ENCODE results near the gene EGR4. TPM values are rescaled to one million over a fixed set of nuclear protein-coding genes. Genes with fewer than 3 reads are reported as not detected.

EGR4 gene
- total and polyA plus RNA-seq, 5 donors from 2014 or later = 0.69 TPM; not detected in 4

DNA sequence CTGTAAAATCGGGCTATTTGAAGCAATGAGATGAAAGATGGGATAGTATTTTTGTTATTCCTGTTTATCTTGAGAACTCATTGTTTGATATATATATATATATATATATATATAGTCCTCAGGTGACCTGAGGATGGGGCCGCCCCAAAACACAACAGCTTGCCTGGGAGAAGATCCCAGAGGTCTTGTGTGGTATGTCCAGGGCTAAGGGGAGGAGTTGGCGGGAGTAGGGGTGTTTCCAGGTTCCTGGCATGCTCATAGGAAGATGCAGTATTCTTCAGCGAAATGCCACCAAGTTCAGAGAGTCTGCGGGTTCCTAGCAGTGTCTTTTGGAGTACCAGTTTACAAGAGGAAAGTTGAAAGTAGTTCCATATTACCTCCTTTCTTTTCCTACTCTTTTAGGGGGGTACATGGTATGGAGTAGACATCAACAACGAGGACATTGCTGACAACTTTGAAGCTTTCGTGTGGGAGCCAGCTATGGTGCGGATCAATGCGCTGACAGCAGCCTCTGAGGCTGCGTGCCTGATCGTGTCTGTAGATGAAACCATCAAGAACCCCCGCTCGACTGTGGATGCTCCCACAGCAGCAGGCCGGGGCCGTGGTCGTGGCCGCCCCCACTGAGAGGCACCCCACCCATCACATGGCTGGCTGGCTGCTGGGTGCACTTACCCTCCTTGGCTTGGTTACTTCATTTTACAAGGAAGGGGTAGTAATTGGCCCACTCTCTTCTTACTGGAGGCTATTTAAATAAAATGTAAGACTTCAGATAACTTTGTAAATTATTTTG, 40.9 kb downstream of the EGR4 start:
- peaks cover 22% of the 10 kb centered on the region for H3K36me3 Mint-ChIP-seq
- H3K27ac ChIP-seq (ENCODE audit: insufficient read depth, low read length, poor library complexity, severe bottlenecking) = no peak overlapping the region
- H3K27me3 Mint-ChIP-seq = no peaks in the 10 kb centered on the region
- no peak overlapping the region for H3K4me3 ChIP-seq (ENCODE audit: low read depth, low read length)
- no peak overlapping the region for H3K4me3 Mint-ChIP-seq
- no peaks in the 10 kb centered on the region for H3K27me3 ChIP-seq (ENCODE audit: control insufficient read depth, insufficient read depth, low read length)
- ATAC-seq (ENCODE audit: low read depth in 2 of 2) = no peak
- no peaks in the 10 kb centered on the region for H3K9me3 Mint-ChIP-seq
- peaks cover 67% of the 10 kb centered on the region for H3K36me3 ChIP-seq (ENCODE audit: control insufficient read depth, insufficient read depth, low read length)
- DNase-seq = no peak
- H3K27ac Mint-ChIP-seq = no peak overlapping the region
- no peaks in the 10 kb centered on the region for H3K9me3 ChIP-seq (ENCODE audit: control insufficient read depth in 2 of 2, low read length in 2 of 2)
- peaks cover 0 to 4% (median 0%) of the 10 kb centered on the region in 4 donors for H3K4me1 Mint-ChIP-seq
- H3K4me1 ChIP-seq (ENCODE audit: control insufficient read depth, insufficient read depth, low read length, poor library complexity, severe bottlenecking) = no peaks in the 10 kb centered on the region

- Mint-ChIP-seq H3K36me3 (peaks cover 33% of the 10 kb centered on the region), H3K27me3 (no peaks in the 10 kb centered on the region), H3K4me1 (peaks cover 0 to 4% (median 0%) of the 10 kb centered on the region in 4 donors), H3K9me3 (no peaks in the 10 kb centered on the region), H3K4me3 (no peak overlapping the region), H3K27ac (no peak overlapping the region)
- Histone ChIP-seq H3K36me3 (ENCODE audit: control insufficient read depth, insufficient read depth, low read length) (peaks cover 80% of the 10 kb centered on the region), H3K4me1 (ENCODE audit: control insufficient read depth, insufficient read depth, low read length, poor library complexity, severe bottlenecking) (no peaks in the 10 kb centered on the region), H3K9me3 (ENCODE audit: control insufficient read depth in 2 of 2, low read length in 2 of 2) (no peaks in the 10 kb centered on the region), H3K27ac (ENCODE audit: insufficient read depth, low read length, poor library complexity, severe bottlenecking) (no peak overlapping the region), H3K4me3 (ENCODE audit: low read depth, low read length) (no peak overlapping the region), H3K27me3 (ENCODE audit: control insufficient read depth, insufficient read depth, low read length) (no peaks in the 10 kb centered on the region)
- ATAC-seq (ENCODE audit: low read depth in 2 of 2) (no peak), DNase-seq (no peak)
These were observed 42.2 kb downstream of the EGR4 start for GRCh38 chr2:73250872-73251846.

GRCh38 chr2:73249636-73250035, 43.7 kb downstream of the EGR4 start:
- Mint-ChIP-seq H3K36me3 (peaks cover 40% of the 10 kb centered on the region), H3K4me1 (peaks cover 0 to 10% (median under 1%) of the 10 kb centered on the region in 4 donors), H3K9me3 (no peaks in the 10 kb centered on the region), H3K27me3 (no peaks in the 10 kb centered on the region), H3K4me3 (no peak overlapping the region), H3K27ac (no peak overlapping the region)
- Histone ChIP-seq H3K9me3 (ENCODE audit: control insufficient read depth in 2 of 2, low read length in 2 of 2) (no peaks in the 10 kb centered on the region), H3K4me1 (ENCODE audit: control insufficient read depth, insufficient read depth, low read length, poor library complexity, severe bottlenecking) (no peaks in the 10 kb centered on the region), H3K36me3 (ENCODE audit: control insufficient read depth, insufficient read depth, low read length) (peaks cover 95% of the 10 kb centered on the region), H3K27ac (ENCODE audit: insufficient read depth, low read length, poor library complexity, severe bottlenecking) (no peak overlapping the region), H3K4me3 (ENCODE audit: low read depth, low read length) (no peak overlapping the region), H3K27me3 (ENCODE audit: control insufficient read depth, insufficient read depth, low read length) (no peaks in the 10 kb centered on the region)
- DNase-seq (no peak), ATAC-seq (ENCODE audit: low read depth in 2 of 2) (no peak)

DNA sequence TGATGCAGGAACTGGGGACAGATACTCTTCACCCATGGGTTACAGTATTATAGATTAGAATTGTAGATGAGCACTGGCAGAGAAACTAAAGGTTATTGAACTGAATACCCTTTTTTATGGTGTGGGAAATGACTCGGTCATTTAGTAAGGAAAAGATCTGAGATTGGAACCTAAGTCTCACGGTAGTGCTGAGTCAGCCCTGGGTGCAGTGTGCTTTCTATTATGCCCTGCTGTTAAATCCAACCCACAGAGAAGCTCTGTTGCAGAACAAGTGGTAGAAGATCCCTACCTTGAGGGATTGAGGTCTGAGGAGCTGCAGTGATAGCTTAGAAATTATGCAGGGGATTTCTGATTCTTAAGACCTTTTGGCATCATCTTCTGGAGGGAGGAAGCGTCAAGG, 46.5 kb downstream of the EGR4 start:
- no peak overlapping the region for H3K27ac Mint-ChIP-seq

DNA sequence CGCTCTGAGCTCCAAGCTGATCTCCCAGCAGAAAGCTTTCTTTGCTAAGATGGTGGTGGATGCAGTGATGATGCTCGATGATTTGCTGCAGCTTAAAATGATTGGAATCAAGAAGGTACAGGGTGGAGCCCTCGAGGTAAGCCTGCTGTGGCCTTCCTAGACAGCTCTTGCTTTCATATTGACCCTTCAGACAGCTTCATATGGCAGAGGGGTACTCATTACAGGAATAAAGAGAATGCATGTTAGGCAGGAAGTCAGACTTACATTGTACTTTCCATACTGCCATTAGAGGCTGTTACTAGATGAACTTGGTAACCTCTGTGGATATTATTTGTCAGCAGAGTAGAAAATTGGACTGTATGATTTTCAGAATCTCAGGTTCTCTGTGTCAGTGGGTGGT, 48.8 kb downstream of the EGR4 start:
- no peaks in the 10 kb centered on the region for H3K4me1 ChIP-seq (ENCODE audit: control insufficient read depth, insufficient read depth, low read length, poor library complexity, severe bottlenecking)
- ATAC-seq (ENCODE audit: low read depth in 2 of 2) (no peak), DNase-seq (no peak)
- no peaks in the 10 kb centered on the region for H3K9me3 Mint-ChIP-seq
- no peak overlapping the region for H3K4me3 Mint-ChIP-seq
- no peaks in the 10 kb centered on the region for H3K27me3 Mint-ChIP-seq
- no peak overlapping the region for H3K4me3 ChIP-seq (ENCODE audit: low read depth, low read length)
- peaks cover 1 to 10% (median 7%) of the 10 kb centered on the region in 4 donors for H3K4me1 Mint-ChIP-seq
- no peaks in the 10 kb centered on the region for H3K27me3 ChIP-seq (ENCODE audit: control insufficient read depth, insufficient read depth, low read length)
- peaks cover 89% of the 10 kb centered on the region for H3K36me3 ChIP-seq (ENCODE audit: control insufficient read depth, insufficient read depth, low read length)
- peaks cover 30% of the 10 kb centered on the region for H3K36me3 Mint-ChIP-seq
- no peak overlapping the region for H3K27ac ChIP-seq (ENCODE audit: insufficient read depth, low read length, poor library complexity, severe bottlenecking)
- no peak overlapping the region for H3K27ac Mint-ChIP-seq
- no peaks in the 10 kb centered on the region for H3K9me3 ChIP-seq (ENCODE audit: control insufficient read depth in 2 of 2, low read length in 2 of 2)

More for the DNA sequence above, 46.5 kb downstream of the EGR4 start:
- no peak for ATAC-seq (ENCODE audit: low read depth in 2 of 2)
- H3K27ac ChIP-seq (ENCODE audit: insufficient read depth, low read length, poor library complexity, severe bottlenecking) = no peak overlapping the region
- no peaks in the 10 kb centered on the region for H3K9me3 ChIP-seq (ENCODE audit: control insufficient read depth in 2 of 2, low read length in 2 of 2)
- DNase-seq = no peak
- H3K4me1 ChIP-seq (ENCODE audit: control insufficient read depth, insufficient read depth, low read length, poor library complexity, severe bottlenecking) = no peaks in the 10 kb centered on the region
- no peak overlapping the region for H3K4me3 ChIP-seq (ENCODE audit: low read depth, low read length)
- Mint-ChIP-seq H3K4me1 (peaks cover 0 to 10% (median 6%) of the 10 kb centered on the region in 4 donors), H3K27me3 (no peaks in the 10 kb centered on the region), H3K9me3 (no peaks in the 10 kb centered on the region), H3K4me3 (no peak overlapping the region), H3K36me3 (peaks cover 45% of the 10 kb centered on the region)
- H3K36me3 ChIP-seq (ENCODE audit: control insufficient read depth, insufficient read depth, low read length) = peaks cover 92% of the 10 kb centered on the region
- H3K27me3 ChIP-seq (ENCODE audit: control insufficient read depth, insufficient read depth, low read length) = no peaks in the 10 kb centered on the region

DNA sequence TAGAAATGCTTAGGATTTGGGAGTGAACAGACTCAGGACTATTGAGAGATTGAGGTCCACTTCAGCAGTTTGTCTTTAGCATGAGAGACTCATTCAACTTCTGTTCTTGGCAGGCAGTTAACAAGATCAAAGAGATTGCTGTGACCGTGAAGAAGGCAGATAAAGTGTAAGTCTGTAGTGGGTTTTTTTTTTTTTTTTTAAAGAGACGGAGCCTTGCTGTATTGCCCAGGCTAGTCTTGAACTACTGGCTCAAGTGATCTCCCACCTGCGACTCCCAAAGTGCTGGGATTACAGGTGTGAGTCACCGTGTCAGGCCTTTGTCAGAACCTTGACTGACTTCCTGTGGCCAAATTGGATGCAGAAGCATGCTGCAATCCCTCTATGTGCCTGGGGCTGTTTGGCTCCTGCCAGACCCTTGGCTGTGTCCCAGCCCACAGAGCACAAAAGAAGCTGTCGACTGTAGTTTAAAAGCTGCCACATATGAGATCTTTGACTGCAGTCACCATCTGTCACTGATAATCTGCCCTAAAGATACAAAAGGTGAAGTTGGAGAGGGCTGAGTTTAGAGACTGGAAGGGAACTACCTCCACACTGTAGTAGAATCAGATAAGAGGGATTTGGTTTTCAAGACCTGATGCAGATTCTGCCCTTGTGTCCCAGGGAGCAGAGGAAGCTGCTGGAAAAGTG, 49.3 kb downstream of the EGR4 start:
- H3K27ac ChIP-seq (ENCODE audit: insufficient read depth, low read length, poor library complexity, severe bottlenecking) = no peak overlapping the region
- no peak overlapping the region for H3K4me3 ChIP-seq (ENCODE audit: low read depth, low read length)
- H3K4me1 Mint-ChIP-seq = peaks cover 6 to 15% (median 10%) of the 10 kb centered on the region in 4 donors
- no peaks in the 10 kb centered on the region for H3K9me3 ChIP-seq (ENCODE audit: control insufficient read depth in 2 of 2, low read length in 2 of 2)
- ATAC-seq (ENCODE audit: low read depth in 2 of 2) = no peak
- H3K27ac Mint-ChIP-seq = no peak overlapping the region
- H3K36me3 ChIP-seq (ENCODE audit: control insufficient read depth, insufficient read depth, low read length) = peaks cover 89% of the 10 kb centered on the region
- H3K4me1 ChIP-seq (ENCODE audit: control insufficient read depth, insufficient read depth, low read length, poor library complexity, severe bottlenecking) = no peaks in the 10 kb centered on the region
- no peaks in the 10 kb centered on the region for H3K27me3 ChIP-seq (ENCODE audit: control insufficient read depth, insufficient read depth, low read length)
- no peaks in the 10 kb centered on the region for H3K27me3 Mint-ChIP-seq
- H3K4me3 Mint-ChIP-seq = no peak overlapping the region
- no peaks in the 10 kb centered on the region for H3K9me3 Mint-ChIP-seq
- peaks cover 26% of the 10 kb centered on the region for H3K36me3 Mint-ChIP-seq
- no peak for DNase-seq
